HUDEP-2 (cell line): ENCODE results near the gene ATP5PO.
A peak's percentile ranks its signal among the peaks of the same experiment; 100 is the strongest.
"Not testable (repeated sequence)": the region's sequence is repeated elsewhere in the genome, so short reads cannot be mapped to it uniquely, and the experiment has no call there.

Experiments
- DNase-seq, 76 experiments: peaks; one replicate each; lab custom pipeline; 2025; ENCODE audit not compliant: unreplicated experiment in 76 of 76; lab: John Stamatoyannopoulos, UW

ATP5PO gene

GRCh38 chr21:33942426-33942825, 26.8 kb upstream of the ATP5PO start:
- no peak for DNase-seq

- DNase-seq = no peak
These were observed 25.3 kb upstream of the ATP5PO start for GRCh38 chr21:33940881-33941245.

GRCh38 chr21:33940164-33940880, 24.7 kb upstream of the ATP5PO start:
- no peak for DNase-seq

GRCh38 chr21:33939226-33939625, 23.6 kb upstream of the ATP5PO start:
- DNase-seq = no peak

- no peak for DNase-seq
These were observed 22.8 kb upstream of the ATP5PO start for GRCh38 chr21:33938381-33938780.

- no peak for DNase-seq
These were observed 22.3 kb upstream of the ATP5PO start for GRCh38 chr21:33937931-33938339.

- no peak for DNase-seq
These were observed 21.5 kb upstream of the ATP5PO start for GRCh38 chr21:33937146-33937545.

- DNase-seq = no peak
These were observed 20.9 kb upstream of the ATP5PO start for GRCh38 chr21:33936301-33937038.

- no peak for DNase-seq
These were observed 17.1 kb upstream of the ATP5PO start for GRCh38 chr21:33932731-33933130.

- DNase-seq = no peak
These were observed 16.3 kb upstream of the ATP5PO start for GRCh38 chr21:33931799-33932390.

- not testable (repeated sequence) for DNase-seq
These were observed 15.6 kb upstream of the ATP5PO start for GRCh38 chr21:33931052-33931798.

GRCh38 chr21:33926248-33926647, 10.6 kb upstream of the ATP5PO start:
- DNase-seq = not testable (repeated sequence)

- no peak for DNase-seq
These were observed 9.1 kb upstream of the ATP5PO start for GRCh38 chr21:33924766-33925100.

- DNase-seq = peak in 66 of 76 experiments; percentile 4 to 89 (median 68)
These were observed 8.6 kb upstream of the ATP5PO start for GRCh38 chr21:33924079-33924765.

GRCh38 chr21:33917421-33917820, 1.8 kb upstream of the ATP5PO start:
- no peak for DNase-seq

- DNase-seq = no peak
These were observed 580 bp upstream of the ATP5PO start for GRCh38 chr21:33916200-33916567.

GRCh38 chr21:33914188-33914587, 1.4 kb downstream of the ATP5PO start:
- DNase-seq = peak in 6 of 76 experiments; percentile 6 to 29 (median 14)

GRCh38 chr21:33909756-33910155, 5.8 kb downstream of the ATP5PO start:
- no peak for DNase-seq

GRCh38 chr21:33908760-33909159, 6.8 kb downstream of the ATP5PO start:
- no peak for DNase-seq

GRCh38 chr21:33904041-33904440, 11.6 kb downstream of the ATP5PO start:
- DNase-seq = no peak

GRCh38 chr21:33902349-33902748, 13.3 kb downstream of the ATP5PO start:
- DNase-seq = no peak
